Measurements from ENCODE around the gene GRID1.

GRCh38 chr10:85638797-85639196 is 727.8 kb downstream of the GRID1 start:
- TF ChIP-seq POLR2A (IDR thresholded peaks at IDR 0.05), result no peak
- TF ChIP-seq CTCF (IDR thresholded peaks at IDR 0.05), result no peak
